Neural crest cell (in vitro differentiated cells): ENCODE results near the gene CARM1. TPM values are rescaled to one million over a fixed set of nuclear protein-coding genes. Genes with fewer than 3 reads are reported as not detected.

Experiments used
- DNase-seq: peaks from one replicate; pipeline ENCODE4 v3.0.0; 2021; ENCODE audit warnings: low read depth, mixed read lengths, low spot score
- H3K27ac Mint-ChIP-seq: one replicate; pipeline ENCODE4 v1.8.0; 2021; ENCODE audit warnings: mild to moderate bottlenecking, mixed read lengths; ENCODE audit not compliant: unreplicated experiment
- H3K27me3 Mint-ChIP-seq: 2 replicates; pipeline ENCODE4 v1.8.0; 2021; ENCODE audit warnings: low read depth, mild to moderate bottlenecking, mixed read lengths
- H3K36me3 Mint-ChIP-seq: 2 replicates; pipeline ENCODE4 v1.8.0; 2021; ENCODE audit warnings: low read depth, mild to moderate bottlenecking, mixed read lengths
- H3K4me1 Mint-ChIP-seq: 2 replicates; pipeline ENCODE4 v1.8.0; 2021; ENCODE audit warnings: mixed read lengths
- H3K4me3 Mint-ChIP-seq: one replicate; pipeline ENCODE4 v1.8.0; 2021; ENCODE audit warnings: mild to moderate bottlenecking, mixed read lengths
- H3K9me3 Mint-ChIP-seq: 2 replicates; pipeline ENCODE4 v1.8.0; 2021; ENCODE audit warnings: mixed read lengths
- CTCF ChIP-seq: fragments of 200-600 bp; sonication (generic); conservative IDR thresholded peaks from 2 replicates; pipeline ENCODE4 v1.5.0; 2021; ENCODE audit warnings: antibody characterized with exemption, mild to moderate bottlenecking
- total RNA-seq: library from RNA; stranded (reverse); gene quantifications from 2 replicates; pipeline ENCODE4 v1.2.1, GENCODE V29; 2021

The CARM1 gene
- total RNA-seq, 1 donor from 2014 or later, result 99.6 TPM

GRCh38 chr19:10888421-10888866 lies 17.1 kb downstream of the CARM1 start:
- no peak for TF ChIP-seq CTCF
- no peaks in the 10 kb centered on the region for H3K36me3 Mint-ChIP-seq
- H3K27me3 Mint-ChIP-seq, result no peaks in the 10 kb centered on the region
- no peak for DNase-seq
- H3K27ac Mint-ChIP-seq, result peak overlapping the region; percentile 93
- peak overlapping the region; percentile 72 for H3K4me3 Mint-ChIP-seq
- H3K9me3 Mint-ChIP-seq, result no peaks in the 10 kb centered on the region
- H3K4me1 Mint-ChIP-seq, result peaks cover 53% of the 10 kb centered on the region

- Mint-ChIP-seq H3K4me1 (peaks cover 60% of the 10 kb centered on the region), H3K9me3 (no peaks in the 10 kb centered on the region), H3K27ac (no peak overlapping the region), H3K27me3 (no peaks in the 10 kb centered on the region), H3K4me3 (no peak overlapping the region), H3K36me3 (no peaks in the 10 kb centered on the region)
- DNase-seq, result no peak
- no peak for TF ChIP-seq CTCF
Measured at GRCh38 chr19:10889880-10890279, 18.5 kb downstream of the CARM1 start.

- peak overlapping the region; percentile 97 for H3K27ac Mint-ChIP-seq
- H3K27me3 Mint-ChIP-seq, result no peaks in the 10 kb centered on the region
- H3K36me3 Mint-ChIP-seq, result no peaks in the 10 kb centered on the region
- H3K4me3 Mint-ChIP-seq, result peak overlapping the region; percentile 65
- no peak for TF ChIP-seq CTCF
- H3K4me1 Mint-ChIP-seq, result peaks cover 59% of the 10 kb centered on the region
- H3K9me3 Mint-ChIP-seq, result no peaks in the 10 kb centered on the region
- no peak for DNase-seq
Measured at GRCh38 chr19:10891405-10892086, 20.2 kb downstream of the CARM1 start.

GRCh38 chr19:10892256-10892655 lies 20.9 kb downstream of the CARM1 start:
- peaks cover 62% of the 10 kb centered on the region for H3K4me1 Mint-ChIP-seq
- H3K36me3 Mint-ChIP-seq, result no peaks in the 10 kb centered on the region
- peak overlapping the region; percentile 97 for H3K27ac Mint-ChIP-seq
- peak overlapping the region; percentile 65 for H3K4me3 Mint-ChIP-seq
- TF ChIP-seq CTCF, result no peak
- H3K9me3 Mint-ChIP-seq, result no peaks in the 10 kb centered on the region
- DNase-seq, result no peak
- H3K27me3 Mint-ChIP-seq, result no peaks in the 10 kb centered on the region

DNA sequence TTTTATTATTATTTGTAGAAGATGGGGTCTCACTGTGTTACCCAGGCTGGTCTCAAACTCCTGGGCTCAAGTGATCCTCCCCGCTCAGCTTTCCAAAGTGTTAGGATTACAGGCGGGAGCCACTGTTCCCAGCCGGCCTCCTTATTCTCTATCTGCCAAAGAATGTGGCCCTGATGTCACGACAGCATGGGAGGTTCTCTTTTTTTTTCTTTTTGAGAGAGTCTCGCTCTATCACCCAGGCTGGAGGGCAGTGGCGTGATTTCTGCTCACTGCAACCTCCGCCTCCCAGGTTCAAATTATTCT lies 23.5 kb downstream of the CARM1 start:
- no peak for DNase-seq
- no peaks in the 10 kb centered on the region for H3K36me3 Mint-ChIP-seq
- H3K4me1 Mint-ChIP-seq, result peaks cover 43% of the 10 kb centered on the region
- no peak overlapping the region for H3K4me3 Mint-ChIP-seq
- no peaks in the 10 kb centered on the region for H3K9me3 Mint-ChIP-seq
- no peaks in the 10 kb centered on the region for H3K27me3 Mint-ChIP-seq
- no peak overlapping the region for H3K27ac Mint-ChIP-seq
- no peak for TF ChIP-seq CTCF
